ENCODE data around the gene AFAP1. TPM values are rescaled to one million over a fixed set of nuclear protein-coding genes. Genes with fewer than 3 reads are reported as not detected.

Gene AFAP1
- total and polyA plus RNA-seq, 2 of the 4 experiments (the other 2 are of a cell fraction): 48.2 to 80.9 TPM

DNA sequence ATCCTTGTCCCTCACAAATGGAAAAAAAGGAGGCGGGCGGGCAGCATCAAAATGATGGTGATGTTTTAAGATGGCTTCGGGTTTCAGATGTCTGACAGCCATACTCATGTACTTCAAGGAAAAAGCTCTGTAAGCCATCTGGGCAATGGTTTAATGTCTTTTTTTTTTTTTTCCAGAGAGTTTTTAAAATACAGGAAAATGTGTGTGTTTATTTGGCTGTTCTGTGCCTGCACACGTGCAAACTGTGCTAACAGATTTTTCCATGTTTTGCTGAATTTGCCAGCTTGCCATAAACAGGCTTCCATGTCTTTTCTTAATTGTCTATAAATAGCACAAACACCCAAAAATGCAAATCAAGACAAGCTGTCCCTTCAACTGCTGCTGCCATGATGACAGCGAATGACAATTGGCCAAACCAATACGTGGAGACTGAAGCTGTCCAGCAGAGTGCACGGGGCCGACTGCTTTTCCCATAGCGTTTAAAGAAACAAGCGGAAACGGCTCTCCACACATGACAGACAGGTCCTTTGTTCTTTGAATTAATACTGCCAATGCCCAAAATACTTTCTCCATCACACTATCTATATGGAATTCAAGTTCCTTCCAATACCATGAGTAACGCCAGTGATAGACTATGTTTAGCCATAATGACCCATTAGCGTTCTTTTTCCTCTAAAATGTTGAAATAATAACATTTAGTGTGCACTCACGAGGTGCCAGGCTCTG, 35.7 kb downstream of the AFAP1 start (continued):
- TF ChIP-seq MAZ (IDR thresholded peaks at IDR 0.05; ENCODE audit: borderline replicate concordance, low read depth, low read length): 0 out of 2 replicates have a peak, but pooled peaks have one; percentile 17
- no peak for TF ChIP-seq NFE2L2 (IDR thresholded peaks at IDR 0.05; ENCODE audit: low read depth, low read length)

DNA sequence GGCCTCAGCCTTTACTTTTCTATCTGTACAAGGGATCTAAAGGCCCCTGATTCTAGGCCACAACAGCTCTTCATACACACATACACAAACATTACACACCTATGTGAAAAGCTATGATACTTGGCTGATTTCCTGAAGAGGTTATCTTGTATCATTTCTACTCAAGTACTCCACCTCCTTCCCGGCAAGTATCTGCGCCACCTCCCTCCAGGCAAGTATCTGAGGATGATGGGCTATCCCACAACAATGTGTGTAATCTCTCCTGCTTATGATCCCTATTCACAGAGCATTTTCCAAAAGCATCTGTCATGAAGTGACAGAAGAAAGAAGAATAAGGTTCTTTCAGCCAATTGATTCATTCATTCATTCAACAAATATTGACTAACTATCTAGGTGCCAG, 36.8 kb downstream of the AFAP1 start:
- DNase-seq: no peak
- Histone ChIP-seq H3K79me1 (ENCODE audit: low read depth in 1 of 2, low read length in 2 of 2) (peaks cover 0 to 74% of the 10 kb centered on the region in 2 experiments; a peak in 3 of 4 replicates), H3K9me1 (ENCODE audit: insufficient read depth, low read length) (peaks cover 26% of the 10 kb centered on the region), H4K8ac (ENCODE audit: low read depth in 2 of 2, low read length in 2 of 2) (peak overlapping the region; percentile 41 to 51; a peak in 2 of 4 replicates), H4K91ac (ENCODE audit: insufficient read depth, low read depth, low read length) (peak overlapping the region; percentile 27; the same call in 1 of the 2 replicates), H3K18ac (ENCODE audit: low read depth, low read length) (peak overlapping the region; percentile 16), H3K36me3 (ENCODE audit: control insufficient read depth, insufficient read depth, low read length) (0 out of 2 replicates have a peak, but pooled peaks cover 3% of the 10 kb centered on the region), H2BK15ac (ENCODE audit: low read depth, low read length) (peak overlapping the region; percentile 79; the same call in 2 of the 3 replicates), H2BK5ac (ENCODE audit: low read depth, low read length, poor library complexity, severe bottlenecking) (peak overlapping the region; percentile 95), H4K20me1 (ENCODE audit: insufficient read depth, low read length) (peaks cover 65% of the 10 kb centered on the region), H2AK5ac (ENCODE audit: low read depth, low read length) (peak overlapping the region; percentile 84), H3K4me1 (ENCODE audit: control insufficient read depth, insufficient read depth, low read length) (peaks cover 44% of the 10 kb centered on the region), H3K27me3 (ENCODE audit: control insufficient read depth, insufficient read depth, low read length) (no peaks in the 10 kb centered on the region), H3K9me3 (ENCODE audit: control insufficient read depth, insufficient read depth, low read length) (no peaks in the 10 kb centered on the region), H4K5ac (ENCODE audit: low read depth, low read length) (peak overlapping the region; percentile 56), H2AK9ac (replicated peaks; ENCODE audit: low read depth, low read length, poor library complexity) (no peak overlapping the region), H2BK120ac (ENCODE audit: low read depth, low read length) (peak overlapping the region; percentile 37; the same call in 1 of the 2 replicates), H3K4me2 (ENCODE audit: low read depth, low read length) (peak overlapping the region; percentile 14; the same call in 1 of the 2 replicates), H3K4ac (ENCODE audit: low read depth, low read length) (peak overlapping the region; percentile 52), H2AFZ (replicated peaks; ENCODE audit: low read length, poor library complexity) (no peak overlapping the region), H3K56ac (ENCODE audit: extremely low read depth, insufficient read depth, low read length) (no peak overlapping the region), H3K23ac (ENCODE audit: low read depth, low read length) (peak overlapping the region; percentile 44; the same call in 1 of the 2 replicates), H3K4me3 (ENCODE audit: insufficient read depth, low read depth, low read length) (no peak overlapping the region), H3K27ac (ENCODE audit: insufficient read depth, low read length) (peak overlapping the region; percentile 61; the same call in 1 of the 2 replicates), H3K14ac (replicated peaks; ENCODE audit: low read depth, low read length) (peak overlapping the region; percentile 62; the same call in 1 of the 2 replicates), H3K9ac (ENCODE audit: low read depth, low read length) (no peak overlapping the region), H2BK20ac (ENCODE audit: low read depth, low read length) (peak overlapping the region; percentile 35; the same call in 1 of the 2 replicates)
- BruUV-seq (replicated peaks): no TSS peak
- ChIA-PET POLR2A (ENCODE audit: unreplicated experiment) (no interaction called here), CTCF (no interaction called here)
- in situ Hi-C loops (cut with MboI; ENCODE audit: low sequenced_read_pairs) (no loop called here), intact Hi-C loops (cut with micrococcal nuclease) (no loop called here), dilution Hi-C loops (cut with HindIII; ENCODE audit: low sequenced_read_pairs, unreplicated experiment) (no loop called here)
- no CpG with 5 or more reads among the region's 2 CpGs for WGBS, 2 experiments (ENCODE audit: extremely low coverage in 2 of 2, insufficient read length in 1 of 2)
- ATAC-seq (ENCODE audit: low read depth): no peak
- no peak for TF ChIP-seq SMC3 (IDR thresholded peaks at IDR 0.05; ENCODE audit: low read depth, low read length)
- TF ChIP-seq RAD21 (IDR thresholded peaks at IDR 0.05; ENCODE audit: low read length): no peak
- no peak for TF ChIP-seq MAZ (IDR thresholded peaks at IDR 0.05; ENCODE audit: borderline replicate concordance, low read depth, low read length)
- TF ChIP-seq MAFK (IDR thresholded peaks at IDR 0.05; ENCODE audit: low read depth, low read length): no peak
- TF ChIP-seq CEBPB (IDR thresholded peaks at IDR 0.05; ENCODE audit: low read depth, low read length): no peak
- no peak for TF ChIP-seq CHD1 (IDR thresholded peaks at IDR 0.05; ENCODE audit: low read depth, low read length)
- no peak for TF ChIP-seq RCOR1 (IDR thresholded peaks at IDR 0.05; ENCODE audit: insufficient replicate concordance, low read length)
- no peak for TF ChIP-seq FOS (IDR thresholded peaks at IDR 0.05; ENCODE audit: low read depth, low read length)
- no peak for TF ChIP-seq BHLHE40 (IDR thresholded peaks at IDR 0.05; ENCODE audit: low read depth, low read length)
- TF ChIP-seq RFX5 (IDR thresholded peaks at IDR 0.05; ENCODE audit: low read depth, low read length): no peak
- TF ChIP-seq POLR2A (IDR thresholded peaks at IDR 0.05; ENCODE audit: low read depth, low read length): no peak
- no peak for TF ChIP-seq CTCF (conservative IDR thresholded peaks at IDR 0.05; ENCODE audit: low read depth, low read length)
- no peak for TF ChIP-seq MXI1 (IDR thresholded peaks at IDR 0.05; ENCODE audit: borderline replicate concordance, low read depth, low read length)

All from IMR-90 (cell line).